Glutamatergic neuron (in vitro differentiated cells): ENCODE data around the gene GRM7. TPM values are rescaled to one million over a fixed set of nuclear protein-coding genes. Genes with fewer than 3 reads are reported as not detected.

ENCODE experiments used
- DNase-seq: peaks from one replicate; pipeline ENCODE4 v3.0.0; 2022
- H3K27ac Mint-ChIP-seq: one replicate; pipeline ENCODE4 v1.8.0; 2020; ENCODE audit warnings: mild to moderate bottlenecking, mixed read lengths, inconsistent platforms; ENCODE audit not compliant: unreplicated experiment
- H3K27me3 Mint-ChIP-seq: one replicate; pipeline ENCODE4 v1.8.0; 2020; ENCODE audit warnings: mild to moderate bottlenecking, moderate library complexity, mixed read lengths, inconsistent platforms; ENCODE audit not compliant: unreplicated experiment
- H3K36me3 Mint-ChIP-seq: one replicate; pipeline ENCODE4 v1.8.0; 2020; ENCODE audit warnings: mild to moderate bottlenecking, mixed read lengths, inconsistent platforms; ENCODE audit not compliant: unreplicated experiment
- H3K4me1 Mint-ChIP-seq: one replicate; pipeline ENCODE4 v1.8.0; 2020; ENCODE audit warnings: mild to moderate bottlenecking, low read depth, mixed read lengths, inconsistent platforms; ENCODE audit not compliant: unreplicated experiment
- H3K4me3 Mint-ChIP-seq: one replicate; pipeline ENCODE4 v1.8.0; 2020; ENCODE audit warnings: mild to moderate bottlenecking, mixed read lengths, inconsistent platforms; ENCODE audit not compliant: unreplicated experiment
- H3K9me3 Mint-ChIP-seq: one replicate; pipeline ENCODE4 v1.8.0; 2020; ENCODE audit warnings: mild to moderate bottlenecking, moderate library complexity, mixed read lengths, inconsistent platforms; ENCODE audit not compliant: unreplicated experiment
- total RNA-seq: library from RNA; stranded (reverse); fragmentation: NEBNext Ultra II Directional; extraction: Animal tissue kit (Norgen Biotek cat#: 25700); gene quantifications from one replicate; pipeline ENCODE4 v1.2.1, GENCODE V29; 2021; ENCODE audit not compliant: unreplicated experiment
- TF ChIP-seq, protein P1 (sequence below): fragments of 200-600 bp; sonication (generic); IDR thresholded peaks from one replicate; pipeline ENCODE4 v1.5.0; 2021; ENCODE audit not compliant: partially characterized antibody, unreplicated experiment

The GRM7 gene
- total RNA-seq, 1 donor from 2014 or later: 1.4 TPM

DNA sequence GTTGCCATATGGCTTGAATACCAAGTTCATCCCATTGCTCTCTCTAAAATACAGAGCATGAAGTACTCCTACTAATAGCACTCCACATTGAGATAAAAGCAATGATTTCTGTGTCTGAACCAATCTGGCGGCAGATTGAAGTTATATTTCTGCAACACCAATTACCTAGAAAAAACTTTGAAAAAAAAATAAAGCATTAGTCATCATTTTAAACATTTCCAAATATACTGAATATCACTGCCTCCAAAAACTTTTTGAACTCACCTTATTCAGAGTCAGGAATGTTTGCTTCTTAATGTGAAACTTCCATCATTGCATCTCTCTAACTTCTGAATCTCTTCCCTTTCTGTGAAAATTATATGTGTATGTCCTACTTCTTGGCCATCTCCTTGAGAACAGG is 540.5 kb downstream of the GRM7 start:
- TF ChIP-seq, protein P1, sequence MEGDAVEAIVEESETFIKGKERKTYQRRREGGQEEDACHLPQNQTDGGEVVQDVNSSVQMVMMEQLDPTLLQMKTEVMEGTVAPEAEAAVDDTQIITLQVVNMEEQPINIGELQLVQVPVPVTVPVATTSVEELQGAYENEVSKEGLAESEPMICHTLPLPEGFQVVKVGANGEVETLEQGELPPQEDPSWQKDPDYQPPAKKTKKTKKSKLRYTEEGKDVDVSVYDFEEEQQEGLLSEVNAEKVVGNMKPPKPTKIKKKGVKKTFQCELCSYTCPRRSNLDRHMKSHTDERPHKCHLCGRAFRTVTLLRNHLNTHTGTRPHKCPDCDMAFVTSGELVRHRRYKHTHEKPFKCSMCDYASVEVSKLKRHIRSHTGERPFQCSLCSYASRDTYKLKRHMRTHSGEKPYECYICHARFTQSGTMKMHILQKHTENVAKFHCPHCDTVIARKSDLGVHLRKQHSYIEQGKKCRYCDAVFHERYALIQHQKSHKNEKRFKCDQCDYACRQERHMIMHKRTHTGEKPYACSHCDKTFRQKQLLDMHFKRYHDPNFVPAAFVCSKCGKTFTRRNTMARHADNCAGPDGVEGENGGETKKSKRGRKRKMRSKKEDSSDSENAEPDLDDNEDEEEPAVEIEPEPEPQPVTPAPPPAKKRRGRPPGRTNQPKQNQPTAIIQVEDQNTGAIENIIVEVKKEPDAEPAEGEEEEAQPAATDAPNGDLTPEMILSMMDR: no peak
- H3K27ac Mint-ChIP-seq: no peak overlapping the region
- no peaks in the 10 kb centered on the region for H3K9me3 Mint-ChIP-seq
- no peak overlapping the region for H3K4me3 Mint-ChIP-seq
- no peaks in the 10 kb centered on the region for H3K36me3 Mint-ChIP-seq
- DNase-seq: no peak
- H3K4me1 Mint-ChIP-seq: no peaks in the 10 kb centered on the region
- H3K27me3 Mint-ChIP-seq: no peaks in the 10 kb centered on the region

DNA sequence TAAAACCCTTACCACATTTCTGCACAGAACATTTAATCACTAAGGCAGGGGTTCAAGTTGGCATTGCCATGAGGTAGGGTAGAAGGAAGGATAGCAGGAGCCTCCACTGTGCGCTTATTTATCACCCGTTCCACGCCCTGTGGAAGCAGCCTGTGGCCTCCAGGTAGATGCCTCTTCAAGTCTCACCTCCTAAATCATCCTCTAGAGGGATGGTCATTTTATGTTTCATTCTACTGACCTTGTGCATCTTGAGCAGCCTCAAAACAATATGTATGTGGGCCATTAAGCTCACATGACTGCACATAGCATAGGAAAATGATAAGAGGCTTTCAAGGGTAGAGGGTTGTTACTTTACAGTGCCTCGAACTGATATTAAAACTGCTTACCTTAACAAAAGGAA is 546.2 kb downstream of the GRM7 start:
- H3K4me3 Mint-ChIP-seq: no peak overlapping the region
- no peaks in the 10 kb centered on the region for H3K4me1 Mint-ChIP-seq
- H3K27ac Mint-ChIP-seq: no peak overlapping the region
- TF ChIP-seq, protein P1: no peak
- no peak for DNase-seq
- no peaks in the 10 kb centered on the region for H3K36me3 Mint-ChIP-seq
- H3K9me3 Mint-ChIP-seq: no peaks in the 10 kb centered on the region
- peaks cover 1% of the 10 kb centered on the region for H3K27me3 Mint-ChIP-seq

DNA sequence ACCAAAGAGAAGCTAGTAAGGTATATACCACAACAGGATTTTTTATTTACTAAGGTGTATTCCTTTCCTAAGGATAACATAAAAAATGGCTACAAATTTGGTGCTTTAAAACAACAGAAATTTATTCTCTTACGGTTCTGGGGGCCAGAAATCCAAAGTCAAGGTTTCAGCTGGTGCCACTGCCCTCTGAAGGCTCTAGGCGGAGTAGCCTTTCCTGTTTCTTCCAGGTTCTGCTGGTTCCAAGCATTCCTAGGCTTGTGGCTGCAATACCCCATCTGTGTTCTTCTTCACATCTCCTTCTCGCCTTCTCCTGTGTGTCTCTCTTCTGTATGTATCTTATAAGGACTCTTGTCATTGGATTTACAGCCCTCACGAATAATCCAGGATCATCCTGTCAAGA is 549.9 kb downstream of the GRM7 start:
- Mint-ChIP-seq H3K4me1 (no peaks in the 10 kb centered on the region), H3K4me3 (no peak overlapping the region), H3K9me3 (no peaks in the 10 kb centered on the region), H3K36me3 (no peaks in the 10 kb centered on the region), H3K27me3 (peaks cover 1% of the 10 kb centered on the region), H3K27ac (no peak overlapping the region)
- no peak for DNase-seq
- TF ChIP-seq, protein P1: no peak

DNA sequence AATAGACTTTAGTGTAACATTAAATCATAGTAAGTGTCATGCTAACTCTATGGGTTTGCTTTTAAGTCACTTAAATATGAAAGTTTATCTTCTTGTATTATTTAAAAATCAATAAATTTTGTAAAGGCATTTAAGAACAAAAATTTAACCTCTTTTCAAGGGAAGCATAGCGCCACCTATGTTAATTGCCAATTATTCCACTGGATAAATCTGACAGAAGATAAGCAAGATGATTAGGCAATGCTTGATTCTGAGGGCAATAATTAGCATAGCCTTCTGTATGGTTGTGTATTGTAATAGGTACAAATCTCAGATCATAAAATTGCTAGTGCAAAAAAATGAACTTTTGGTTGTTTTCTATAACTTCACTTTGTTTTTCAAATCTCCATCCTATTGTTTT is 560.1 kb downstream of the GRM7 start:
- TF ChIP-seq, protein P1: no peak
- H3K36me3 Mint-ChIP-seq: no peaks in the 10 kb centered on the region
- no peaks in the 10 kb centered on the region for H3K27me3 Mint-ChIP-seq
- no peak for DNase-seq
- peaks cover 4% of the 10 kb centered on the region for H3K4me1 Mint-ChIP-seq
- H3K9me3 Mint-ChIP-seq: no peaks in the 10 kb centered on the region
- no peak overlapping the region for H3K4me3 Mint-ChIP-seq
- H3K27ac Mint-ChIP-seq: no peak overlapping the region

DNA sequence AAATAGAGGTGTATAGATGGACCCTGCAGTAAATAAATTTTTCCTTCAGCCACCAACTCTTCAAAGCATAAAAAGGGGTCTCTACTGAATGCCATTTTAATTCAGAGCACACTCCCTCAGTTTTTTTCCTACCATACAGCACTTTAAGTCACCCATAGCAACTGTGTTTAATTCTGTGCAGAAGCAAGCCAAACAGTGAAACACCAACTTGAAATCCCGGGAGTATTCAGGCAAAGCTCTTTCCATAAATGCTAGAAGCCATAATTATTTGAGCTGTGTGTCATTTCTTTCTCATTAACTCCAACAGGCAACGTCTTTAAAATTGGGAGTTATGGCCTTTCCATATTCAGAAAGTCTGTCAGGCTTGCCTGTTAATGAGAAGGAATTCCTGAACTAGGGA is 562.1 kb downstream of the GRM7 start:
- DNase-seq: no peak
- peaks cover 4% of the 10 kb centered on the region for H3K4me1 Mint-ChIP-seq
- no peak overlapping the region for H3K4me3 Mint-ChIP-seq
- TF ChIP-seq, protein P1: no peak
- H3K9me3 Mint-ChIP-seq: no peaks in the 10 kb centered on the region
- no peaks in the 10 kb centered on the region for H3K36me3 Mint-ChIP-seq
- H3K27ac Mint-ChIP-seq: no peak overlapping the region
- H3K27me3 Mint-ChIP-seq: no peaks in the 10 kb centered on the region
